SU-DHL-6 (cell line): ENCODE measurements around the gene WFIKKN2.
"Not testable (repeated sequence)": the region's sequence is repeated elsewhere in the genome, so short reads cannot be mapped to it uniquely, and the experiment has no call there.

Experiments used
- H2AFZ ChIP-seq: fragments of 200-600 bp; sonication (generic); 2 replicates; pipeline ENCODE4 v1.6.1; 2014; ENCODE audit warnings: low read depth, mild to moderate bottlenecking, moderate library complexity, mixed read lengths, antibody characterized with exemption, low read length; ENCODE audit not compliant: severe bottlenecking
- H3F3A ChIP-seq: fragments of 200-600 bp; shearing (Covaris generic); 2 replicates; pipeline ENCODE4 v1.6.0; 2016; ENCODE audit warnings: antibody characterized with exemption, mild to moderate bottlenecking; ENCODE audit not compliant: insufficient read depth
- H3K27ac ChIP-seq: fragments of 200-600 bp; sonication (generic); 2 replicates; pipeline ENCODE4 v1.5.1; 2016; ENCODE audit warnings: low read depth, mild to moderate bottlenecking, low read length, moderate library complexity, mixed read lengths
- H3K27me3 ChIP-seq: fragments of 200-600 bp; sonication (generic), shearing (Covaris generic); 2 replicates; pipeline ENCODE4 v1.6.0; 2014; ENCODE audit warnings: mild to moderate bottlenecking, low read length
- H3K36me3 ChIP-seq: fragments of 200-600 bp; sonication (generic); 2 replicates; pipeline ENCODE4 v1.6.1; 2014; ENCODE audit warnings: mild to moderate bottlenecking, low read length, mixed read lengths
- H3K4me2 ChIP-seq: fragments of 300-600, 200-600 bp; shearing (Covaris generic), sonication (generic); 2 replicates; pipeline ENCODE4 v1.6.0; 2014; ENCODE audit warnings: low read length, low read depth, mild to moderate bottlenecking; ENCODE audit not compliant: poor library complexity, severe bottlenecking
- H3K4me3 ChIP-seq: fragments of 200-600 bp; sonication (generic); 2 replicates; pipeline ENCODE4 v1.5.1; 2014; ENCODE audit warnings: antibody characterized with exemption, low read length, mild to moderate bottlenecking, mixed read lengths; ENCODE audit not compliant: insufficient read depth, poor library complexity, severe bottlenecking
- H3K79me2 ChIP-seq: fragments of 200-600 bp; sonication (generic); 2 replicates; pipeline ENCODE4 v1.6.1; 2014; ENCODE audit warnings: mild to moderate bottlenecking, low read length, moderate library complexity; ENCODE audit not compliant: insufficient read depth
- H3K9ac ChIP-seq: fragments of 200-600 bp; sonication (generic); 2 replicates; pipeline ENCODE4 v1.7.0; 2014; ENCODE audit warnings: mild to moderate bottlenecking, low read length
- H3K9me2 ChIP-seq: fragments of 200-600 bp; sonication (generic); replicated peaks from 2 replicates; pipeline ENCODE4 v1.6.1; 2014; ENCODE audit warnings: low read length; ENCODE audit not compliant: insufficient read depth
- H3K9me3 ChIP-seq: fragments of 200-600 bp; sonication (generic); 2 replicates; pipeline ENCODE4 v1.6.1; 2014; ENCODE audit warnings: low read length, mixed read lengths; ENCODE audit not compliant: insufficient read depth
- H4K20me1 ChIP-seq: fragments of 200-600 bp; sonication (generic); 2 replicates; pipeline ENCODE4 v1.6.1; 2014; ENCODE audit warnings: low read depth, mild to moderate bottlenecking, antibody characterized with exemption, low read length, moderate library complexity, mixed read lengths
- EZH2phosphoT487 ChIP-seq: fragments of 200-600 bp; sonication (generic), shearing (Covaris generic); conservative IDR thresholded peaks from 2 replicates; pipeline ENCODE4 v1.6.1; 2018; ENCODE audit warnings: mild to moderate bottlenecking, antibody characterized with exemption, low read length, moderate library complexity, mixed read lengths
- TF ChIP-seq, protein P1 (sequence below): fragments of 200-600 bp; sonication (generic); IDR thresholded peaks from one replicate; pipeline ENCODE4 v1.5.1; 2017; ENCODE audit warnings: antibody characterized with exemption, mild to moderate bottlenecking, low read length, moderate library complexity; ENCODE audit not compliant: insufficient read depth, poor library complexity, severe bottlenecking

WFIKKN2 gene

GRCh38 chr17:50803676-50804075 lies 31.7 kb upstream of the WFIKKN2 start:
- no peak overlapping the region for H3K4me2 ChIP-seq
- H3K36me3 ChIP-seq: no peaks in the 10 kb centered on the region
- no peaks in the 10 kb centered on the region for H3K79me2 ChIP-seq
- H2AFZ ChIP-seq: no peak overlapping the region
- H3K9me2 ChIP-seq: no peaks in the 10 kb centered on the region
- H3K27ac ChIP-seq: no peak overlapping the region
- no peaks in the 10 kb centered on the region for H4K20me1 ChIP-seq
- no peaks in the 10 kb centered on the region for H3K27me3 ChIP-seq
- TF ChIP-seq EZH2phosphoT487: no peak
- TF ChIP-seq, protein P1, sequence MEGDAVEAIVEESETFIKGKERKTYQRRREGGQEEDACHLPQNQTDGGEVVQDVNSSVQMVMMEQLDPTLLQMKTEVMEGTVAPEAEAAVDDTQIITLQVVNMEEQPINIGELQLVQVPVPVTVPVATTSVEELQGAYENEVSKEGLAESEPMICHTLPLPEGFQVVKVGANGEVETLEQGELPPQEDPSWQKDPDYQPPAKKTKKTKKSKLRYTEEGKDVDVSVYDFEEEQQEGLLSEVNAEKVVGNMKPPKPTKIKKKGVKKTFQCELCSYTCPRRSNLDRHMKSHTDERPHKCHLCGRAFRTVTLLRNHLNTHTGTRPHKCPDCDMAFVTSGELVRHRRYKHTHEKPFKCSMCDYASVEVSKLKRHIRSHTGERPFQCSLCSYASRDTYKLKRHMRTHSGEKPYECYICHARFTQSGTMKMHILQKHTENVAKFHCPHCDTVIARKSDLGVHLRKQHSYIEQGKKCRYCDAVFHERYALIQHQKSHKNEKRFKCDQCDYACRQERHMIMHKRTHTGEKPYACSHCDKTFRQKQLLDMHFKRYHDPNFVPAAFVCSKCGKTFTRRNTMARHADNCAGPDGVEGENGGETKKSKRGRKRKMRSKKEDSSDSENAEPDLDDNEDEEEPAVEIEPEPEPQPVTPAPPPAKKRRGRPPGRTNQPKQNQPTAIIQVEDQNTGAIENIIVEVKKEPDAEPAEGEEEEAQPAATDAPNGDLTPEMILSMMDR: no peak
- H3K4me3 ChIP-seq: no peak overlapping the region
- no peak overlapping the region for H3K9ac ChIP-seq
- no peaks in the 10 kb centered on the region for H3K9me3 ChIP-seq
- H3F3A ChIP-seq: no peaks in the 10 kb centered on the region

DNA sequence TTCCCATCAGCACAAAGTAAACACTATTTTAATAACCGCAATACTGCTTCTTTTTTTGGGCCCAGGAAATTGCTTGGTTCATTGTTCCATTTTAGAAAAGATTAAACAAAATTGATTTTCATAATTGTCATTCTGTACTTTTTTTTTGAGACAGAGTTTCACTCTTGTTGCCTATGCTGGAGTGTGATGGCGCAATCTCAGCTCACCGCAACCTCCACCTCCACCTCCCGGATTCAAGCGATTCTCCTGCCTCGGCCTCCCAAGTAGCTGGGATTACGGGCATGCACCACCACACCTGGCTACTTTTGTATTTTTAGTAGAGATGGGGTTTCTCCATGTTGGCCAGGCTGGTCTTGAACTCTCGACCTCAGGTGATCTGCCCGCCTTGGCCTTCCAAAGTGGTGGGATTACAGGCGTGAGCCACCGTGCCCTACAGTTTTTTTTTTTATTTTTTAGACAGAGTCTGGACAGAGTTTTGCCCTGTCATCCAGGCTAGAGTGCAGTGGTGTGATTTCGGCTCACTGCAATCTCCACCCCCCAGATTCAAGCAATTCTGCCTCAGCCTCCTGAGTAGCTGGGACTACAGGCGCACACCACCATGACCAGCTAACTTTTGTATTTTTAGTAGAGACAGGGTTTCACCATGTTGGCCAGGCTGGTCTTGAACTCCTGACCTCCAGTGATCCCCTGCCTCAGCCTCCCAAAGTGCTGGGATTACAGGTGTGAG lies 30.5 kb upstream of the WFIKKN2 start:
- H3K79me2 ChIP-seq, H3K9me3 ChIP-seq, H3K9ac ChIP-seq, H3K27me3 ChIP-seq, H3K9me2 ChIP-seq, H3K27ac ChIP-seq, H2AFZ ChIP-seq, H3K4me2 ChIP-seq, H4K20me1 ChIP-seq, H3F3A ChIP-seq, H3K4me3 ChIP-seq, H3K36me3 ChIP-seq: not testable (repeated sequence)

DNA sequence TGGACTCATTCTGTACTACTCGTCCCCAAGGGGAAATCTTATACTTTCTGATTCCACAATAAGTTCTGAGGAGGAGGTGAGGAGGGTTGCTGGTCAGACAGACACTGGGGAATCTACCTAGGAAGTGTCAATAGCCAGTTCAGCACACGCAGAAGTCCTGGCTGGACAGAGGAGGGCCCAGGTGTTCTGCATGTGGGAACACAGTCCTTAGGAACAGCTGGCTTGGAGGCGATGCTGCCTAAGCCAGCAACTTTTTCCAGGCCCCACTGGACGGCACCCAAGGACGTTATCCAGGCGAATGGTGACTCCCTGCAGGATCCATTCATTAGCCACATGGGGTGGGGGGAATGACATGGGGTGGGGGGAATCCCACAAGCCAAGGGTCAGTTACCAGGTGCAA lies 29.9 kb upstream of the WFIKKN2 start:
- no peak overlapping the region for H3K4me3 ChIP-seq
- no peaks in the 10 kb centered on the region for H3K9me3 ChIP-seq
- no peaks in the 10 kb centered on the region for H4K20me1 ChIP-seq
- no peak overlapping the region for H3K9ac ChIP-seq
- no peaks in the 10 kb centered on the region for H3K79me2 ChIP-seq
- TF ChIP-seq EZH2phosphoT487: no peak
- TF ChIP-seq, protein P1: no peak
- H2AFZ ChIP-seq: no peak overlapping the region
- no peaks in the 10 kb centered on the region for H3K27me3 ChIP-seq
- H3K36me3 ChIP-seq: no peaks in the 10 kb centered on the region
- H3F3A ChIP-seq: no peaks in the 10 kb centered on the region
- no peak overlapping the region for H3K27ac ChIP-seq
- H3K9me2 ChIP-seq: no peaks in the 10 kb centered on the region
- H3K4me2 ChIP-seq: no peak overlapping the region

GRCh38 chr17:50806141-50806643 lies 29.2 kb upstream of the WFIKKN2 start:
- no peaks in the 10 kb centered on the region for H3K9me2 ChIP-seq
- H4K20me1 ChIP-seq: no peaks in the 10 kb centered on the region
- no peak overlapping the region for H3K4me3 ChIP-seq
- H3K9me3 ChIP-seq: no peaks in the 10 kb centered on the region
- no peaks in the 10 kb centered on the region for H3K79me2 ChIP-seq
- no peak overlapping the region for H3K9ac ChIP-seq
- H3K27ac ChIP-seq: no peak overlapping the region
- no peak overlapping the region for H3K4me2 ChIP-seq
- no peaks in the 10 kb centered on the region for H3K27me3 ChIP-seq
- no peaks in the 10 kb centered on the region for H3F3A ChIP-seq
- H2AFZ ChIP-seq: no peak overlapping the region
- TF ChIP-seq, protein P1: no peak
- no peak for TF ChIP-seq EZH2phosphoT487
- H3K36me3 ChIP-seq: no peaks in the 10 kb centered on the region
